GM19468 (cell line): ENCODE data around the gene PIP4P1.

Source experiments
- ATAC-seq: cut with Tn5 transposase; IDR thresholded peaks from one replicate; pipeline ENCODE4 v1.9.1; 2021; ENCODE audit warnings: mild to moderate bottlenecking, moderate library complexity, moderate number of reproducible peaks; ENCODE audit not compliant: unreplicated experiment; ENCODE audit errors: extremely low read depth

PIP4P1 gene

DNA sequence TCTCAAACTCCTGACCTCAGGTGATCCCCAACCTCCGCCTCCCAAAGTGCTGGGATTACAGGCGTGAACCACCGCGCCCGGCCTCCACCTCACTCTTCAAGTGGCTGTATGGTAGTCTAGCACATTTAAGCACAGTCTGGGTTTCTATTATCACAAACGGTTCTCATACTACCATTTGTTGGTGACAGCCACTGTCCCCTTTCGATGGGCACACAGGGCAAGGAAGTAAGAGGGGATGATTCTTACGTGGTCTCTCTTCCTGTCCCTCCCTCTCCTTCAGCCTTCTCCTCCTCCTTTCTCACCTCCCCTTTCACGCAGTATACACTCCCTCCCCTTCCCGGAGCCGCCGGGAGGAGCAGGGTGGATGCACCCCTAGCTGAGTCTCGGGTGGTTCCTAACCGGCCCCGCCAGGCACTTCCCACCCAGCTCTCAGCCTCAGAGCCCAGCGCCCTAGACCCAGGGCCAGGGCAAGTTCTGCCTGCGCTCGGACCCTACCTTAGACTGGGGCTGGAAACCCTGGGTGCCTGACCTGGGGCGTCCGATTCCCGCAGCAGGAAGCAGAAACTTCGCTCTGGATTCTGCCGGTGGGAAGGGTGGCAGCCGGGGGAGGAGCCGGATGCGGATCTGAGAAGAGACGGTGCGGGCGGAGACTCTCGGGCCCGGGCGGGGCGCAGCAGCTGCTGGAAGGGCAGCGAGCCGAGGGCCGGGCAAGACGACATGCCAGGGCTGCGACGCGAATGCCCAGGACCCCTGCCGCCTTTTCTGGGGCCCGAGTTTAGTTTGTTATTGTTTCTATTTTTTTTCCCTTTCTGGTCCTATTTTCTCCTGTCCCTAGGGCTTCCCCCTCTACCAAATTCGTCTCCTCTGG is 48.1 kb downstream of the PIP4P1 start, which contains the start of gene TEP1:
TSS of gene TEP1 (minus strand) at position 626 of the 868 bp plus-strand sequence. CDS start 5,062 bp downstream, outside the sequence.
- no peak for ATAC-seq

DNA sequence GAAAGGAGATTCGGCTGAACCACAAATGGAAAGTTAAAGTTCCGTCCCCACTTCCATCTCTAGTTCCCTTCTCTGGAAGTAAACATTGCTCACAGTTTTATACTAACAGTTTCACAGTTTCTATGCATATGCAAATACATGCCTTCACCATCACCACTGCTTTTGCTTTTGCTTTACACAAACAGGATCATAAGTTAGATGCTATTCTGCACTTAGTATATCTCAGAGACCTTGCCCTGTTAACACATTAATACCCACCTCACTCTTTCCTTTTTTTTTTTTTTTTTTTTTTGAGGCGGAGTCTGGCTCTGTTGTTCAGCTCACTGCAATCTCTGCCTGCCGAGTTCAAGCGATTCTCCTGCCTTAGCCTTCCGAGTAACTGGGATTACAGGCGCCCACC is 48.8 kb downstream of the PIP4P1 start:
- ATAC-seq, result peak; percentile 43

DNA sequence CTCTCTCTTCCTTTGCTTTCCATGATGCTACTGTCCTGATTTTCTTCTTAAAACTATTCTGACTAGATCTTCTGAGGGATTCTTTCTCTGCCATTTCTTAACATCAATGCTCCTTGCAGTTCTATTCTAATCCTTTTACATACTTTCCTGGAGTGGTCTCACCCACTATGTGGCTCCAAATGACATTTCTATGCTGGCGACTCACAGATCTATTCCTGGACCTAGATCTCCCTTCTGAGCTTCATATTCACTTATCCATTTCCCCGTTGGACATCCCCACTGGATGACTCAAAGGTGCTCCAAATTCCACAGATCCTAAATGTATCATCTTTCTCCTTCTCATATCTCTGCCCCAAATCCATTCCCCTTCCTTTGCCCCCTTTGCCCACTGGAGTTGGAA is 52.0 kb downstream of the PIP4P1 start:
- no peak for ATAC-seq
